Osteoblast (primary cell): ENCODE data around the gene MEGF11. TPM values are rescaled to one million over a fixed set of nuclear protein-coding genes. Genes with fewer than 3 reads are reported as not detected.

Source experiments
- DNase-seq: peaks from one replicate; pipeline ENCODE4 v3.0.0; 2011; ENCODE audit warnings: low spot score, mixed read lengths; ENCODE audit not compliant: insufficient read length; ENCODE audit errors: missing footprints
- H2AFZ ChIP-seq: 2 replicates; pipeline ENCODE4 v1.6.0; 2011; ENCODE audit warnings: mild to moderate bottlenecking, low read length
- H3K27ac ChIP-seq: 2 replicates; pipeline ENCODE4 v1.5.1; 2011; ENCODE audit warnings: mild to moderate bottlenecking, low read depth, low read length, moderate library complexity
- H3K27me3 ChIP-seq: 2 replicates; pipeline ENCODE4 v1.6.0; 2012; ENCODE audit warnings: mild to moderate bottlenecking, control low read depth, inconsistent platforms, low read length, moderate library complexity; ENCODE audit not compliant: insufficient read depth
- H3K36me3 ChIP-seq: 2 replicates; pipeline ENCODE4 v1.5.1; 2011; ENCODE audit warnings: mild to moderate bottlenecking, low read length, control low read depth, moderate library complexity; ENCODE audit not compliant: insufficient read depth
- H3K4me1 ChIP-seq: 2 replicates; pipeline ENCODE4 v1.5.1; 2011; ENCODE audit warnings: mild to moderate bottlenecking, low read length, control low read depth, moderate library complexity; ENCODE audit not compliant: insufficient read depth
- H3K4me2 ChIP-seq: 2 replicates; pipeline ENCODE4 v1.6.0; 2011; ENCODE audit warnings: mild to moderate bottlenecking, low read length; ENCODE audit not compliant: insufficient read depth
- H3K4me3 ChIP-seq: fragments of 200-600 bp; sonication (generic); 3 replicates; pipeline ENCODE4 v1.5.1; 2012; ENCODE audit warnings: mild to moderate bottlenecking, low read length, inconsistent platforms; ENCODE audit not compliant: insufficient read depth
- H3K79me2 ChIP-seq: 2 replicates; pipeline ENCODE4 v1.6.0; 2012; ENCODE audit warnings: mild to moderate bottlenecking, low read length, control low read depth, inconsistent platforms; ENCODE audit not compliant: insufficient read depth
- H3K9me3 ChIP-seq: 2 replicates; pipeline ENCODE4 v1.5.1; 2011; ENCODE audit warnings: low read depth, low read length, control low read depth
- H4K20me1 ChIP-seq: 2 replicates; pipeline ENCODE4 v1.6.0; 2012; ENCODE audit warnings: mild to moderate bottlenecking, low read length, control low read depth; ENCODE audit not compliant: insufficient read depth
- CTCF ChIP-seq: IDR thresholded peaks from 2 replicates; pipeline ENCODE4 v1.5.1; 2011; ENCODE audit warnings: mild to moderate bottlenecking, low read depth, low read length, moderate library complexity; ENCODE audit errors: extremely low read depth
- total RNA-seq: library from RNA; depleted of rRNA; stranded (reverse); fragments of >200 nt; gene quantifications from 2 replicates; pipeline ENCODE4 v1.2.3, GENCODE V29; 2012

Gene MEGF11
- total RNA-seq, 1 donor, result not detected

DNA sequence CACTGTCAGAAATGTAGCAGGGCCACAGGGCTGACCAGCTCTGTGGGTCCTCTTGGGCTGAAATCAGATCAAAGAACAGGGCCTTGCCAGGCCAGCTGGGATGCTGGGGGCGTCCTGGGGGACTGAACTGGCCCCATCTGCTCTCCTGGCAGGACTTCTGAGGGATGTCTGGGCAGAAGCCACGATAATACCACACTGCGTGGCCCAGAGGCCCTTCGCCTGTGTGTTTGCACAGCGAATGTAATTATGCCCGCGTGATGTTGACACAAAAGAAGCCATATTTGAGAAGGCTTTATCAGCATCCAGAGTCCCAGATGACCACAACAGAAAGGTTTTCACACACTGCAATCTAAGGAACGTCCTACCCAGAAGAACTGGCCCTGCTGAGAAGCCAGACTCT lies 210.3 kb downstream of the MEGF11 start:
- peaks cover 26% of the 10 kb centered on the region for H3K27me3 ChIP-seq

DNA sequence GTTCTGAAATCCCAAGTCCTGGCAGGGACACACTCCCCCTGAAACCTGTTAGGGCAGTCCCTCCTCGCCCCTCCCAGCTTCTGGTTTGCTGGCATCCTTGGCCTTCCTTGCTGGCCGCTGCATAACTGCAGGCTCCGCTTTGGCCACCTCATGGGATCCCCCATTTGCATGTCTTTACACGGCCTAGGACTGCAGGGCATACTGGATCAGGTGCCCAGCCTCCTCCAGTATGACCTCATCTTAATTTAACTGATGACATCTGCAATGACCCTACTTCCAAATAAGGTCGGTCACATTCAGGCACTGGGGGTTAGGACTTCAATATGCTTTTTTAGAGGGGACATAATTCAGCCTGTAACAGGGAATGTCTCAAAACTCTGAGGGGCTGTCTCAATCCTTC lies 210.9 kb downstream of the MEGF11 start:
- Histone ChIP-seq H3K9me3 (no peaks in the 10 kb centered on the region), H4K20me1 (no peaks in the 10 kb centered on the region), H3K27me3 (peaks cover 24% of the 10 kb centered on the region), H3K4me2 (no peak overlapping the region), H2AFZ (no peak overlapping the region), H3K27ac (no peak overlapping the region), H3K79me2 (no peaks in the 10 kb centered on the region), H3K36me3 (no peaks in the 10 kb centered on the region), H3K4me3 (no peak overlapping the region), H3K4me1 (no peaks in the 10 kb centered on the region)
- no peak for TF ChIP-seq CTCF
- DNase-seq, result no peak

More for the DNA sequence above, 210.3 kb downstream of the MEGF11 start:
- no peaks in the 10 kb centered on the region for H4K20me1 ChIP-seq
- H3K27ac ChIP-seq, result no peak overlapping the region
- H2AFZ ChIP-seq, result no peak overlapping the region
- no peaks in the 10 kb centered on the region for H3K79me2 ChIP-seq
- TF ChIP-seq CTCF, result no peak
- H3K4me2 ChIP-seq, result no peak overlapping the region
- no peak overlapping the region for H3K4me3 ChIP-seq
- H3K4me1 ChIP-seq, result no peaks in the 10 kb centered on the region
- DNase-seq, result no peak
- no peaks in the 10 kb centered on the region for H3K9me3 ChIP-seq
- H3K36me3 ChIP-seq, result no peaks in the 10 kb centered on the region

- Histone ChIP-seq H3K79me2 (no peaks in the 10 kb centered on the region), H3K27me3 (peaks cover 30% of the 10 kb centered on the region)
Measured at GRCh38 chr15:66041276-66041675, 212.3 kb downstream of the MEGF11 start.

More at GRCh38 chr15:66041276-66041675, 212.3 kb downstream of the MEGF11 start:
- H4K20me1 ChIP-seq, result no peaks in the 10 kb centered on the region
- no peak overlapping the region for H3K4me3 ChIP-seq
- H3K4me2 ChIP-seq, result no peak overlapping the region
- H3K27ac ChIP-seq, result no peak overlapping the region
- H3K36me3 ChIP-seq, result no peaks in the 10 kb centered on the region
- no peak for DNase-seq
- no peaks in the 10 kb centered on the region for H3K4me1 ChIP-seq
- no peak for TF ChIP-seq CTCF
- H2AFZ ChIP-seq, result no peak overlapping the region
- no peaks in the 10 kb centered on the region for H3K9me3 ChIP-seq
